DOHH2 (cell line): ENCODE data around the gene KIZ.

Experiments used
- CTCF ChIP-seq: fragments of 200-600 bp; sonication (generic); IDR thresholded peaks from one replicate; pipeline ENCODE4 v1.5.1; 2014; ENCODE audit warnings: antibody characterized with exemption, mild to moderate bottlenecking, low read depth, low read length; ENCODE audit not compliant: poor library complexity, severe bottlenecking
- EZH2phosphoT487 ChIP-seq: fragments of 200-600 bp; sonication (generic); IDR thresholded peaks from 2 replicates; pipeline ENCODE4 v1.6.1; 2017; ENCODE audit warnings: borderline replicate concordance, mild to moderate bottlenecking, antibody characterized with exemption, low read length, moderate library complexity, mixed read lengths

GRCh38 chr20:21105429-21106170 lies 20.3 kb upstream of the KIZ start:
- TF ChIP-seq CTCF (no peak), EZH2phosphoT487 (no peak)
